ENCODE measurements around the gene KRTAP5-11.
"Not testable (repeated sequence)": the region's sequence is repeated elsewhere in the genome, so short reads cannot be mapped to it uniquely, and the experiment has no call there.

Gene KRTAP5-11

GRCh38 chr11:71537537-71537936, 45.1 kb downstream of the KRTAP5-11 start:
- no peak for TF ChIP-seq JUND (IDR thresholded peaks at IDR 0.05; ENCODE audit: low read depth)
- no peak for DNase-seq (ENCODE audit: low read depth in 1 of 2, low spot score in 1 of 2)
- in situ Hi-C loops (cut with HindIII; ENCODE audit: low pct_unique_long_range_greater_than_20kb, low sequenced_read_pairs) = no loop called here

GRCh38 chr11:71535825-71536224, 46.9 kb downstream of the KRTAP5-11 start:
- no peak for DNase-seq (ENCODE audit: low read depth in 1 of 2, low spot score in 1 of 2)
- TF ChIP-seq JUND (IDR thresholded peaks at IDR 0.05; ENCODE audit: low read depth) = no peak
- in situ Hi-C loops (cut with HindIII; ENCODE audit: low pct_unique_long_range_greater_than_20kb, low sequenced_read_pairs) = no loop called here

GRCh38 chr11:71534711-71535608, 47.7 kb downstream of the KRTAP5-11 start:
- in situ Hi-C loops (cut with HindIII; ENCODE audit: low pct_unique_long_range_greater_than_20kb, low sequenced_read_pairs); DNase-seq (ENCODE audit: low read depth in 1 of 2, low spot score in 1 of 2): not testable (repeated sequence)

DNA sequence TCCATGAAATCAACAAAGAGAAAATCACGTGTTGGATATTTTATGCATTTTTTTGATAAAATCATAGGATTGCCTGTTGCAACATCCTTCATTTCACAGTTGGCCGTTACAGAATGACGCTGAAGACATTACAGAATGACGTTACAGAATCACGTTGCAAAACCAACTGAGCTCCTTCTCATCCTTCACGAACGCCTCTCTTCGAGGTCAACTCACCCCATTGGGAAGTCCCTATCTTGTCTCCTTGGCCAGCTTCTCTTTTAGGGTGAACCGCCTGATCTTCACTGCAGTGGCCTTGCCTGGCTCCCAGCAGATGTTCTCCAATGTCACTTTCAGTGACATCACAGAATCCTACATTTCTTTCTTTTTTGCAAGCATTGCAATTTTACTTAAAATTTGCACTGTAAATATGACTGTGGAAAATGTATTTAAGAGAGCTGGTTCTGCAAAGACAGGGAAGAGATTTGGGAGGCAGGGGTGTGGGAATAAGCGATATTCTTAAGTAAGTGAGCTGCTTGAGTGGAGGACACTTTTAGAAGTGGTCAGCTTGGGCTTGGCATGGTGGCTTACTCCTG, 50.6 kb downstream of the KRTAP5-11 start:
- TF ChIP-seq JUND (IDR thresholded peaks at IDR 0.05; ENCODE audit: low read depth) = no peak
- in situ Hi-C loops (cut with HindIII; ENCODE audit: low pct_unique_long_range_greater_than_20kb, low sequenced_read_pairs) = no loop called here
- no peak for DNase-seq (ENCODE audit: low read depth in 1 of 2, low spot score in 1 of 2)

All from T47D (cell line).